Measurements from ENCODE around the gene SLC29A3.

DNA sequence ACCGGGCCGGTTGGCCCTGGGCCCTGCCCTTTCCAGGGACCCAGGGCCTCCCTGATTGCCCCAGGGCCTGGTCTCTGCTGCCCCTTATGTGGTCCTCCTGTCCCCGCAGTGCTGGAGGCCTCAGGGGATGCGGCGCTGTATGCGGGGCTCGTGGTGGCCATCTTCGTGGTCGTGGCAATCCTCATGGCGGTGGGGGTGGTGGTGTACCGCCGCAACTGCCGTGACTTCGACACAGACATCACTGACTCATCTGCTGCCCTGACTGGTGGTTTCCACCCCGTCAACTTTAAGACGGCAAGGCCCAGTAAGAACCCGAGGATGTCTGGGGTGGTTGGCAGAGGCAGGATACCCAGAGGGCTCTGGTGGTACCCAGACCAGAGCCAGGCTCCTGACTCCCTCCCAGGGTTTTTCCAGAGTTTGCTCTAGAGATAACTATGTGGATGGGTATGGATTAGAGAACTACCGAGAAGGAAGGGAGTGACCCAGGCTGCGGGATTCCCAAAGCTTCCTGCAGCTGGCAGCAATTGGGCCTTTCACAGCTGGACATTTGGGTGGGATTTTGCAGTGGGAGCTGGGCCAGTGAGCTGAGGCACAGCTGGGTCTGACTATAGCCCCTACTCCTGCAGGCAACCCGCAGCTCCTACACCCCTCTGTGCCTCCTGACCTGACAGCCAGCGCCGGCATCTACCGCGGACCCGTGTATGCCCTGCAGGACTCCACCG lies 28.1 kb upstream of the SLC29A3 start:
- no peak for TF ChIP-seq CTCF (conservative IDR thresholded peaks at IDR 0.05 in 1 of 2, IDR thresholded peaks at IDR 0.05 in 1 of 2; ENCODE audit: low read depth in 1 of 2, low read length in 2 of 2)
- TF ChIP-seq EZH2 (IDR thresholded peaks at IDR 0.05; ENCODE audit: low read length, missing control alignments) = no peak
